PC-9 (cell line): ENCODE measurements around the gene PIK3R1.

ENCODE experiments used
- CTCF ChIP-seq: fragments of 200-600 bp; sonication (generic); conservative IDR thresholded peaks from 2 replicates; pipeline ENCODE4 v1.6.1; 2017; ENCODE audit warnings: mixed run types, antibody characterized with exemption, mild to moderate bottlenecking, moderate library complexity
- EZH2 ChIP-seq: fragments of 200-600 bp; sonication (generic); IDR thresholded peaks from 2 replicates; pipeline ENCODE4 v1.8.0; 2017; ENCODE audit warnings: antibody characterized with exemption, low read depth

- TF ChIP-seq CTCF: no peak
- no peak for TF ChIP-seq EZH2
These were observed 90.9 kb downstream of the PIK3R1 start for GRCh38 chr5:68306361-68307014.
